ENCODE data around the gene C2CD4A. TPM values are rescaled to one million over a fixed set of nuclear protein-coding genes. Genes with fewer than 3 reads are reported as not detected.

C2CD4A gene
- total RNA-seq, 2 donors from 2014 or later: 0.16 TPM; not detected in 1

DNA sequence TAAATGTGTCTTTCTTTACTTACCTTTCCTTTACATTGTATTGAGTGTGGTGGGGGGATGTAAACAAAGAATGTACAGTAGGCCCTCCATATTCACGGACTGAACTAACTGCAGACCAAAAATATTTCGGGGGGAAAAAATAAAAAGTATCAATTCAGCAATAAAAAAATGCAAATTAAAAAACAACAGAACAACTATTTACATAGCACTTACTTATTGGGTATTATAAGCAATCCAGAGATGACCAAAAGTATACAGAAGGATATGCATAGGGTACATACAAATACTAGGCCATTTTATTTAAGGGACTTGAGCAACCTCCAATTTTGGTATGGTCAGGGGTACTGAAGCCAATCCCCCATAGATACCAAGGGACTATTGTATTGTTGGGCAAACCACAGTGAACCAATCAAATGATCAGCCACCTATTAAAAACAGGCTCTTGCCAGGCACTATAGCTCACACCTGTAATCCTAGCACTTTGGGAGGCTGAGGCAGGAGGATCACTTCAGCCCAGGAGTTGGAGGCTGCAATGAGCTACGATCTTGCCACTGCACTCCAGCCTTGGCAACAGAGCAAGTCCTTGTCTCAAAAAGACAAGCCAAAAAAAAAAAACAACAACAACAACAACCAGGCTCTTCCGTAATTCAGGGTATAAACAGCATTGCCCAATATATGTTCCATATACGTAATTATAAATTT lies 8.3 kb upstream of the C2CD4A start:
- no peak for DNase-seq (ENCODE audit: low spot score)
- Histone ChIP-seq H3K9me3 (no peaks in the 10 kb centered on the region), H3K4me3 (no peak overlapping the region), H3K27ac (no peak overlapping the region), H3K4me1 (peaks cover 0 to 22% of the 10 kb centered on the region in 2 donors), H3K36me3 (no peaks in the 10 kb centered on the region), H3K27me3 (no peaks in the 10 kb centered on the region)
- TF ChIP-seq, protein P1, sequence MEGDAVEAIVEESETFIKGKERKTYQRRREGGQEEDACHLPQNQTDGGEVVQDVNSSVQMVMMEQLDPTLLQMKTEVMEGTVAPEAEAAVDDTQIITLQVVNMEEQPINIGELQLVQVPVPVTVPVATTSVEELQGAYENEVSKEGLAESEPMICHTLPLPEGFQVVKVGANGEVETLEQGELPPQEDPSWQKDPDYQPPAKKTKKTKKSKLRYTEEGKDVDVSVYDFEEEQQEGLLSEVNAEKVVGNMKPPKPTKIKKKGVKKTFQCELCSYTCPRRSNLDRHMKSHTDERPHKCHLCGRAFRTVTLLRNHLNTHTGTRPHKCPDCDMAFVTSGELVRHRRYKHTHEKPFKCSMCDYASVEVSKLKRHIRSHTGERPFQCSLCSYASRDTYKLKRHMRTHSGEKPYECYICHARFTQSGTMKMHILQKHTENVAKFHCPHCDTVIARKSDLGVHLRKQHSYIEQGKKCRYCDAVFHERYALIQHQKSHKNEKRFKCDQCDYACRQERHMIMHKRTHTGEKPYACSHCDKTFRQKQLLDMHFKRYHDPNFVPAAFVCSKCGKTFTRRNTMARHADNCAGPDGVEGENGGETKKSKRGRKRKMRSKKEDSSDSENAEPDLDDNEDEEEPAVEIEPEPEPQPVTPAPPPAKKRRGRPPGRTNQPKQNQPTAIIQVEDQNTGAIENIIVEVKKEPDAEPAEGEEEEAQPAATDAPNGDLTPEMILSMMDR (IDR thresholded peaks at IDR 0.05): no peak

DNA sequence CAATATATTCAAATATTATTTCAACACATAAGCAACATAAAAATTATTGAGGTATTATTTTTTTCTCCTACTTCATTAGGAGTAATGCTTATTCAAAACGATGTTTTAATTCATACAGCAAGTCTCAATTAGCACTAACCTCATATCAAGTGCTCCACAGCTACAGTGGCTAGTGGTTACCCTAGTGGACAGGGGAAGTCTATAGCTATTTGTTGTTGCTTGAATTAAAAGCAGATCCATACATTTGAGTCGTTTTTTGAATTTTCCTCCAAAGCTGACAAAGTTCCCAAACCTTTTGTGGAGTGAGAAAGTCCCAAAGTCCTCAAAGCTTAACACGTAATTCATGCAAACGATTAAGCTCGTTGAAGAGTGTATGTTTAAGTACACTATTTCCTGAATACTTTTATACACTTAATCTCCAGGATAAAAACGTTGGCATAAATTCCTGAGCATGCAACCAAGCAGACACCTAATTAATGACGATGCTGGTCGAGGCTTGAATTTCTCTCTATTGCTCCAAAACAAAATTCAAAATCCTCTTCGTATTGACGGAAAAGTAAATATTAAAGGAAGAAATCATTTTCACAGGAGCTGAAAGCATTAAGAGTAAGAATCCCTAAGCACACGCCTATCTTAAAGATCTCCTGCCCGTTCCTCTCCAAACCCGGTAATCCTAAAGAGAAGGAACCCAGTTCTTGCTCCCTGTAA lies 7.5 kb upstream of the C2CD4A start:
- H3K36me3 ChIP-seq: no peaks in the 10 kb centered on the region
- TF ChIP-seq, protein P1 (IDR thresholded peaks at IDR 0.05): peak in 1 of 2 donors; percentile 18
- peaks cover 0 to 14% of the 10 kb centered on the region in 2 donors for H3K4me1 ChIP-seq
- peak overlapping the region; percentile 90 to 92 for H3K27ac ChIP-seq
- no peak for DNase-seq (ENCODE audit: low spot score)
- no peaks in the 10 kb centered on the region for H3K9me3 ChIP-seq
- no peaks in the 10 kb centered on the region for H3K27me3 ChIP-seq
- peak overlapping the region; percentile 90 to 98 for H3K4me3 ChIP-seq

DNA sequence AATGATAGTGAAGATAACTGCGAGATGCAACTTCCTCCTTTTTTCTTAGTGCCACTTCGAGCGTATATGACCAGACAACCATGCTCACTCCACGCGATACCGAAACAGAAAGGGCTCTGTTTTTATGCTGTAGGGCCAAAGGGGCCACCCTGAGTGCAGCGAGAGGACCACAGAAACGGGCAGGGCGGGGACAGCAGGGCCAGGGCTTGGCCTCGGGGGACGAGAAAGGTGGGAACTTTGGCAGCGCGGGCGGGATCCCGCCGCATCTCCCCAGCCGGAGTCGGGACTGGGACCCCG lies 7.0 kb upstream of the C2CD4A start:
- Histone ChIP-seq H3K4me1 (peaks cover 0 to 14% of the 10 kb centered on the region in 2 donors), H3K4me3 (peak overlapping the region; percentile 90 to 98), H3K9me3 (no peaks in the 10 kb centered on the region), H3K27me3 (no peaks in the 10 kb centered on the region), H3K36me3 (no peaks in the 10 kb centered on the region), H3K27ac (peak overlapping the region; percentile 90 to 92)
- no peak for DNase-seq (ENCODE audit: low spot score)
- TF ChIP-seq, protein P1 (IDR thresholded peaks at IDR 0.05): no peak

DNA sequence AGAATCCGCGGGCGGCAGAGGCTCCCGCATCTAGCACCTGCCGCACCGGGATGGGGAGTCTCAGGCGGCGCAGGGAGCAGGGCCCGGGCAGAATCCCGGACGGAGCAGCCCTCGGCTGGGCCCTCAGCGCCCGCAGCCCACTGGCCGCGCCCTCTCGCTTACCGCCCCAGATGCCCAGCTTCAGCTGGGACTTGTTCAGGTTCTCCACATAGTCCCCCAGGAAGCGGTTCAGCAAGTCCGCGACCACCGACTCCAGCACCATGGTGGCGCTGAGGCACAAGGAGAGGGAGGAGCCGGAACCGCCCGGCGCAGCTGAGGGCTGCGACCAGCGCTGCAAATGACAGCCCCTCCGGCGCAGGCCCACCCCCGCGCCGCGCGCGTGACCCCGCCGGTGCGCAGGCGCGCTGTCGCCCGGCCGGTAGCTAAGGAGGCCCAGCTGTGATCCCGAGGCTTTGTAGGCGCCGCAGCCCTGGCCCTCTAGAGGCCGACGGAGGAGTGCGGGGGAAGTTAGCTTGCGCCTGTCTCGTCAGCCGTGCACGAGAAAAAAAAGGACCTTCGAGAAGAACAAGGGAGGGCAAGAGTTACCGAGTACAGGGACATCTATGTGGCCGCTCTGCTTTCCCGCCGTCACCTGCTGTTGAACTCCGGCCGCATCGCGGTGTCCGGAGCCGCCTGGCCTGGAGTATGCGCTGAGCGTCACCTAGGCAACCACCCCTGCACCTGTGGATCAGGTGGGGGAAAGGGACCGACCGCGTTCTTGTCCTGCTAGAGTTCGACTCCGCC lies 6.5 kb upstream of the C2CD4A start, which contains the start of gene VPS13C:
Gene VPS13C (minus strand): TSS at position 335 of the 783 bp plus-strand sequence. CDS start 73 bp downstream, at position 262.
- TF ChIP-seq, protein P1 (IDR thresholded peaks at IDR 0.05): peak; percentile 60 to 88
- no peaks in the 10 kb centered on the region for H3K27me3 ChIP-seq
- peak within 1 kb of the TSS; percentile 90 to 98 for H3K4me3 ChIP-seq
- DNase-seq (ENCODE audit: low spot score): peak; percentile 92
- H3K4me1 ChIP-seq: peaks cover 0 to 14% of the 10 kb centered on the region in 2 donors
- no peaks in the 10 kb centered on the region for H3K36me3 ChIP-seq
- H3K9me3 ChIP-seq: no peaks in the 10 kb centered on the region
- peak within 1 kb of the TSS; percentile 90 to 92 for H3K27ac ChIP-seq

DNA sequence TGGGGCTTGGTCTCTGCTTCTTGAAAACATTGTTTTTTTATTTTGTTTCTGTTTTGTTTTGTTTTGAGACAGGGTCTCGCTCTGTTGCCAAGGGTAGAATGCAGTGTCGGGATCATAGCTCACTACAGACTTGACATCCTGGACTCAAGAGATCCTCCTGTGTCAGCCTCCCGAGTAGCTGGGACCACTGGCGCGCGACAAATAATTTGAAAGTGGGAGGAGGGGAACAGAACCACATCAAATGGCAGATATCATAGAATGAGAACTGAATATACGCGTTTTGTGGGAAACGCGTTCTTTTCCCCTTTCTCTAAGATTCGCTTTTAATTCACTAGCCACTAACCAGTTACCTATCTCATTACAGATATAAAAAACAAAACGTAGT lies 5.9 kb upstream of the C2CD4A start:
- H3K27ac ChIP-seq: peak overlapping the region; percentile 90 to 92
- TF ChIP-seq, protein P1 (IDR thresholded peaks at IDR 0.05): no peak
- peaks cover 0 to 14% of the 10 kb centered on the region in 2 donors for H3K4me1 ChIP-seq
- no peaks in the 10 kb centered on the region for H3K36me3 ChIP-seq
- no peak for DNase-seq (ENCODE audit: low spot score)
- H3K9me3 ChIP-seq: no peaks in the 10 kb centered on the region
- H3K27me3 ChIP-seq: no peaks in the 10 kb centered on the region
- peak overlapping the region; percentile 90 to 98 for H3K4me3 ChIP-seq

Data from right atrium auricular region (tissue), 2 donors.